ENCODE measurements around the gene SDK1. TPM values are rescaled to one million over a fixed set of nuclear protein-coding genes. Genes with fewer than 3 reads are reported as not detected.

SDK1 gene
- total and polyA plus RNA-seq, 10 of the 15 experiments (the other 5 are each of a cell fraction or from before 2014, with no cell fraction given): 0.14 to 0.33 TPM; not detected in 8

DNA sequence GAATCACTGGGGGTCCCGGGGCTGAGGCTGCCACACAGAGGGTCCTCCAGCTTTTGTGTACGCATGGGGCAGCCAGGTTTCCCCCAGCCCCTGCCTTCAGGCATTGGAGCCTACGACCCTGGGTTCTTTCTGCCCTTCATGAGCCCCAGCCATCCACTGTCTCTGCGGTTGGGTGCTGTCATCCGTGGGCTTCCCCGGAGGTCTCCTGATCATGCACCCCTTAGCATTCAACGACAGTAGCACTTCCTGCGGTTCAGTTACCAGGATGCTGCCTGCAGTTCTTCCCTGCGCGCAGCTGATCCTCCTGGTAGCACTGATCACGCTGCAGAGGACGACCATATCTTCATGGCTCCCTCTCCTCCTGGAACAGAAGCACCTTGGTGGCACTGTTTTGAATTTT, 676.3 kb downstream of the SDK1 start (continued):
- TF ChIP-seq GABPA (IDR thresholded peaks at IDR 0.05; ENCODE audit: low read depth) (no peak), DPF2 (IDR thresholded peaks at IDR 0.05) (no peak), ZNF274 (IDR thresholded peaks at IDR 0.05; ENCODE audit: insufficient read depth, insufficient read length) (no peak), TCF12 (IDR thresholded peaks at IDR 0.05; ENCODE audit: low read depth, low read length) (no peak)
- TF ChIP-seq, protein P1, sequence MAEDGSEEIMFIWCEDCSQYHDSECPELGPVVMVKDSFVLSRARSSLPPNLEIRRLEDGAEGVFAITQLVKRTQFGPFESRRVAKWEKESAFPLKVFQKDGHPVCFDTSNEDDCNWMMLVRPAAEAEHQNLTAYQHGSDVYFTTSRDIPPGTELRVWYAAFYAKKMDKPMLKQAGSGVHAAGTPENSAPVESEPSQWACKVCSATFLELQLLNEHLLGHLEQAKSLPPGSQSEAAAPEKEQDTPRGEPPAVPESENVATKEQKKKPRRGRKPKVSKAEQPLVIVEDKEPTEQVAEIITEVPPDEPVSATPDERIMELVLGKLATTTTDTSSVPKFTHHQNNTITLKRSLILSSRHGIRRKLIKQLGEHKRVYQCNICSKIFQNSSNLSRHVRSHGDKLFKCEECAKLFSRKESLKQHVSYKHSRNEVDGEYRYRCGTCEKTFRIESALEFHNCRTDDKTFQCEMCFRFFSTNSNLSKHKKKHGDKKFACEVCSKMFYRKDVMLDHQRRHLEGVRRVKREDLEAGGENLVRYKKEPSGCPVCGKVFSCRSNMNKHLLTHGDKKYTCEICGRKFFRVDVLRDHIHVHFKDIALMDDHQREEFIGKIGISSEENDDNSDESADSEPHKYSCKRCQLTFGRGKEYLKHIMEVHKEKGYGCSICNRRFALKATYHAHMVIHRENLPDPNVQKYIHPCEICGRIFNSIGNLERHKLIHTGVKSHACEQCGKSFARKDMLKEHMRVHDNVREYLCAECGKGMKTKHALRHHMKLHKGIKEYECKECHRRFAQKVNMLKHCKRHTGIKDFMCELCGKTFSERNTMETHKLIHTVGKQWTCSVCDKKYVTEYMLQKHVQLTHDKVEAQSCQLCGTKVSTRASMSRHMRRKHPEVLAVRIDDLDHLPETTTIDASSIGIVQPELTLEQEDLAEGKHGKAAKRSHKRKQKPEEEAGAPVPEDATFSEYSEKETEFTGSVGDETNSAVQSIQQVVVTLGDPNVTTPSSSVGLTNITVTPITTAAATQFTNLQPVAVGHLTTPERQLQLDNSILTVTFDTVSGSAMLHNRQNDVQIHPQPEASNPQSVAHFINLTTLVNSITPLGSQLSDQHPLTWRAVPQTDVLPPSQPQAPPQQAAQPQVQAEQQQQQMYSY (CRISPR knock-in tag; IDR thresholded peaks at IDR 0.05): no peak

DNA sequence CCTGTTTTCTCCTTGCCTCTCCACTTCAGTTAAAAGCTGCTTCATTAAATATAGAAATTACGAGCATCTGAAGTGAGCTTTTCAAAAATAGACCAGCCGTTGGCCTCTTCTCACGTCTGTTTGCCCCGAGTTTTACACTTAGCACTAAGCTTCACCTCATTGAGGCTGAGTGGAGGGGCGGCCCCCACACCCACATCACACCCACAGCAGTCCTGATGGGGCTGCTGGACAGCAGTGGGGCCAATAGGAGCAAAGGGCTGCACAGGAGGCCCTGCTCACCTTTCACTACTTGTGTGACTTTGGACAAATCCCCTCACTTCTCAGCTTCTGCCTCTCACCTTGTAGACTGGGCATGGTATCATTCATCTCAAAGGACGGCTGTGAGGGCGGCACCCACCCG, 677.8 kb downstream of the SDK1 start:
- ChIA-PET CTCF (no interaction called here), RAD21 (ENCODE audit: unreplicated experiment) (no interaction called here), SMC1A (ENCODE audit: uncharacterized antibody, unreplicated experiment) (no interaction called here), POLR2A (no interaction called here)
- BruUV-seq (replicated peaks): no TSS peak
- Histone ChIP-seq H3K36me3 (ENCODE audit: control insufficient read depth in 2 of 2, insufficient read depth in 2 of 2, low read length in 1 of 2) (no peaks in the 10 kb centered on the region), H4K20me1 (ENCODE audit: control insufficient read depth, insufficient read depth) (no peaks in the 10 kb centered on the region), H3K4me2 (ENCODE audit: control insufficient read depth, insufficient read depth) (no peak overlapping the region), H2AFZ (ENCODE audit: control insufficient read depth, low read depth, low read length) (no peak overlapping the region), H3K9ac (ENCODE audit: control insufficient read depth, insufficient read depth, low read length) (no peak overlapping the region), H3K27me3 (replicated peaks in 1 of 2; ENCODE audit: control insufficient read depth in 2 of 2, insufficient read depth in 2 of 2, low read length in 1 of 2) (no peaks in the 10 kb centered on the region), H3K27ac (ENCODE audit: control insufficient read depth, insufficient read depth) (no peak overlapping the region), H3K9me3 (replicated peaks; ENCODE audit: control insufficient read depth, insufficient read depth, low read length) (peaks cover 3% of the 10 kb centered on the region; the same call in 1 of the 3 replicates), H3K79me2 (ENCODE audit: control insufficient read depth, insufficient read depth, low read length) (no peaks in the 10 kb centered on the region), H3K4me1 (ENCODE audit: control insufficient read depth, insufficient read depth, low read length) (no peaks in the 10 kb centered on the region), H3K4me3 (no peak overlapping the region)
- ATAC-seq: no peak
- in situ Hi-C loops (cut with MboI) (no loop called here), intact Hi-C loops (cut with micrococcal nuclease; ENCODE audit: unreplicated experiment) (no loop called here)
- no peak for DNase-seq (ENCODE audit: low read depth, low spot score)
- FAIRE-seq: no peak
- WGBS (ENCODE audit: insufficient coverage, insufficient replicate concordance, low lambda C conversion rate, missing lambda C conversion rate): 2% methylated on average over 8 of the region's 8 CpGs
- TF ChIP-seq RAD51 (IDR thresholded peaks at IDR 0.05): no peak
- no peak for TF ChIP-seq ZNF622 (IDR thresholded peaks at IDR 0.05)
- TF ChIP-seq, protein P2, sequence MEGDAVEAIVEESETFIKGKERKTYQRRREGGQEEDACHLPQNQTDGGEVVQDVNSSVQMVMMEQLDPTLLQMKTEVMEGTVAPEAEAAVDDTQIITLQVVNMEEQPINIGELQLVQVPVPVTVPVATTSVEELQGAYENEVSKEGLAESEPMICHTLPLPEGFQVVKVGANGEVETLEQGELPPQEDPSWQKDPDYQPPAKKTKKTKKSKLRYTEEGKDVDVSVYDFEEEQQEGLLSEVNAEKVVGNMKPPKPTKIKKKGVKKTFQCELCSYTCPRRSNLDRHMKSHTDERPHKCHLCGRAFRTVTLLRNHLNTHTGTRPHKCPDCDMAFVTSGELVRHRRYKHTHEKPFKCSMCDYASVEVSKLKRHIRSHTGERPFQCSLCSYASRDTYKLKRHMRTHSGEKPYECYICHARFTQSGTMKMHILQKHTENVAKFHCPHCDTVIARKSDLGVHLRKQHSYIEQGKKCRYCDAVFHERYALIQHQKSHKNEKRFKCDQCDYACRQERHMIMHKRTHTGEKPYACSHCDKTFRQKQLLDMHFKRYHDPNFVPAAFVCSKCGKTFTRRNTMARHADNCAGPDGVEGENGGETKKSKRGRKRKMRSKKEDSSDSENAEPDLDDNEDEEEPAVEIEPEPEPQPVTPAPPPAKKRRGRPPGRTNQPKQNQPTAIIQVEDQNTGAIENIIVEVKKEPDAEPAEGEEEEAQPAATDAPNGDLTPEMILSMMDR (IDR thresholded peaks at IDR 0.05 in 2 of 3, conservative IDR thresholded peaks at IDR 0.05 in 1 of 3; ENCODE audit: control insufficient read depth in 2 of 3, extremely low read depth in 1 of 3, insufficient read depth in 1 of 3, low read depth in 3 of 3, low read length in 3 of 3): no peak
- no peak for TF ChIP-seq HCFC1 (IDR thresholded peaks at IDR 0.05; ENCODE audit: low read length)
- TF ChIP-seq POLR2A (IDR thresholded peaks at IDR 0.05; ENCODE audit: low read depth, low read length): no peak
- TF ChIP-seq SIX5 (IDR thresholded peaks at IDR 0.05; ENCODE audit: low read depth, low read length, severe bottlenecking): no peak
- no peak for TF ChIP-seq ESRRA (IDR thresholded peaks at IDR 0.05; ENCODE audit: low read length)
- no peak for TF ChIP-seq GATAD2B (conservative IDR thresholded peaks at IDR 0.05; ENCODE audit: low read depth)
- TF ChIP-seq CHD1 (IDR thresholded peaks at IDR 0.05; ENCODE audit: low read depth, low read length): no peak
- no peak for TF ChIP-seq EED (IDR thresholded peaks at IDR 0.05; ENCODE audit: low read depth)
- TF ChIP-seq, protein P3, sequence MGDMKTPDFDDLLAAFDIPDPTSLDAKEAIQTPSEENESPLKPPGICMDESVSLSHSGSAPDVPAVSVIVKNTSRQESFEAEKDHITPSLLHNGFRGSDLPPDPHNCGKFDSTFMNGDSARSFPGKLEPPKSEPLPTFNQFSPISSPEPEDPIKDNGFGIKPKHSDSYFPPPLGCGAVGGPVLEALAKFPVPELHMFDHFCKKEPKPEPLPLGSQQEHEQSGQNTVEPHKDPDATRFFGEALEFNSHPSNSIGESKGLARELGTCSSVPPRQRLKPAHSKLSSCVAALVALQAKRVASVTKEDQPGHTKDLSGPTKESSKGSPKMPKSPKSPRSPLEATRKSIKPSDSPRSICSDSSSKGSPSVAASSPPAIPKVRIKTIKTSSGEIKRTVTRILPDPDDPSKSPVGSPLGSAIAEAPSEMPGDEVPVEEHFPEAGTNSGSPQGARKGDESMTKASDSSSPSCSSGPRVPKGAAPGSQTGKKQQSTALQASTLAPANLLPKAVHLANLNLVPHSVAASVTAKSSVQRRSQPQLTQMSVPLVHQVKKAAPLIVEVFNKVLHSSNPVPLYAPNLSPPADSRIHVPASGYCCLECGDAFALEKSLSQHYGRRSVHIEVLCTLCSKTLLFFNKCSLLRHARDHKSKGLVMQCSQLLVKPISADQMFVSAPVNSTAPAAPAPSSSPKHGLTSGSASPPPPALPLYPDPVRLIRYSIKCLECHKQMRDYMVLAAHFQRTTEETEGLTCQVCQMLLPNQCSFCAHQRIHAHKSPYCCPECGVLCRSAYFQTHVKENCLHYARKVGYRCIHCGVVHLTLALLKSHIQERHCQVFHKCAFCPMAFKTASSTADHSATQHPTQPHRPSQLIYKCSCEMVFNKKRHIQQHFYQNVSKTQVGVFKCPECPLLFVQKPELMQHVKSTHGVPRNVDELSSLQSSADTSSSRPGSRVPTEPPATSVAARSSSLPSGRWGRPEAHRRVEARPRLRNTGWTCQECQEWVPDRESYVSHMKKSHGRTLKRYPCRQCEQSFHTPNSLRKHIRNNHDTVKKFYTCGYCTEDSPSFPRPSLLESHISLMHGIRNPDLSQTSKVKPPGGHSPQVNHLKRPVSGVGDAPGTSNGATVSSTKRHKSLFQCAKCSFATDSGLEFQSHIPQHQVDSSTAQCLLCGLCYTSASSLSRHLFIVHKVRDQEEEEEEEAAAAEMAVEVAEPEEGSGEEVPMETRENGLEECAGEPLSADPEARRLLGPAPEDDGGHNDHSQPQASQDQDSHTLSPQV (IDR thresholded peaks at IDR 0.05): no peak
- TF ChIP-seq KLF5 (IDR thresholded peaks at IDR 0.05; ENCODE audit: partially characterized antibody): no peak

Measured in GM12878 (cell line).